Subcutaneous adipose tissue (tissue), 4 donors: ENCODE measurements around the gene TAS2R1. TPM values are rescaled to one million over a fixed set of nuclear protein-coding genes. Genes with fewer than 3 reads are reported as not detected.

Experiments used
- total RNA-seq, 4 donors: library from RNA; depleted of rRNA; stranded (reverse); fragments of >200 nt; gene quantifications; one replicate each; pipeline ENCODE4 v1.1.0, GENCODE V29; 2016
- TF ChIP-seq, protein P1 (sequence below): fragments of 450-650 bp; IDR thresholded peaks from one replicate; pipeline ENCODE4 v1.5.1; 2016; ENCODE audit warnings: low read depth, mild to moderate bottlenecking, control low read depth, antibody characterized with exemption, moderate library complexity

TAS2R1 gene, protein sequence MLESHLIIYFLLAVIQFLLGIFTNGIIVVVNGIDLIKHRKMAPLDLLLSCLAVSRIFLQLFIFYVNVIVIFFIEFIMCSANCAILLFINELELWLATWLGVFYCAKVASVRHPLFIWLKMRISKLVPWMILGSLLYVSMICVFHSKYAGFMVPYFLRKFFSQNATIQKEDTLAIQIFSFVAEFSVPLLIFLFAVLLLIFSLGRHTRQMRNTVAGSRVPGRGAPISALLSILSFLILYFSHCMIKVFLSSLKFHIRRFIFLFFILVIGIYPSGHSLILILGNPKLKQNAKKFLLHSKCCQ
- total RNA-seq = not detected

DNA sequence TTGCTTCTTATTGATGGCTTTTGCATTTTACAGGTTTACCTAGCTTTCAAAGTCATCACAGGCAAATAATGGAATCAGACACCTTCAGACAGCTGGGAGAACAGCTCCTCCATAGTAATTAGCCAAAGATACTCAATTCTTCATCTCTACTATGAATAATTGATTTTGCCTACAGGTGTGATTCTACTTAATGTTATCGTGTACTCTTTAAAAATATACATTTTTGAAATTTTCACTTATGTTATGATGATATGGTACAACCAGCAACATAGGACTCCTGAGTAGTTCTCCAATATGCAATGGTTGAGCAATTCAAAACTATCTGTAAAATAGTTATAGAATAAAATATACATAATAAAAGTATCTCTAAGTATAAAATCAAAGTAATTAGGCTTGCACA, at the start of gene TAS2R1:
Gene TAS2R1, minus strand, starts transcription at position 101 of the 400 bp plus-strand sequence. CDS start 319 bp downstream, outside the sequence.
- TF ChIP-seq, protein P1, sequence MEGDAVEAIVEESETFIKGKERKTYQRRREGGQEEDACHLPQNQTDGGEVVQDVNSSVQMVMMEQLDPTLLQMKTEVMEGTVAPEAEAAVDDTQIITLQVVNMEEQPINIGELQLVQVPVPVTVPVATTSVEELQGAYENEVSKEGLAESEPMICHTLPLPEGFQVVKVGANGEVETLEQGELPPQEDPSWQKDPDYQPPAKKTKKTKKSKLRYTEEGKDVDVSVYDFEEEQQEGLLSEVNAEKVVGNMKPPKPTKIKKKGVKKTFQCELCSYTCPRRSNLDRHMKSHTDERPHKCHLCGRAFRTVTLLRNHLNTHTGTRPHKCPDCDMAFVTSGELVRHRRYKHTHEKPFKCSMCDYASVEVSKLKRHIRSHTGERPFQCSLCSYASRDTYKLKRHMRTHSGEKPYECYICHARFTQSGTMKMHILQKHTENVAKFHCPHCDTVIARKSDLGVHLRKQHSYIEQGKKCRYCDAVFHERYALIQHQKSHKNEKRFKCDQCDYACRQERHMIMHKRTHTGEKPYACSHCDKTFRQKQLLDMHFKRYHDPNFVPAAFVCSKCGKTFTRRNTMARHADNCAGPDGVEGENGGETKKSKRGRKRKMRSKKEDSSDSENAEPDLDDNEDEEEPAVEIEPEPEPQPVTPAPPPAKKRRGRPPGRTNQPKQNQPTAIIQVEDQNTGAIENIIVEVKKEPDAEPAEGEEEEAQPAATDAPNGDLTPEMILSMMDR = no peak

DNA sequence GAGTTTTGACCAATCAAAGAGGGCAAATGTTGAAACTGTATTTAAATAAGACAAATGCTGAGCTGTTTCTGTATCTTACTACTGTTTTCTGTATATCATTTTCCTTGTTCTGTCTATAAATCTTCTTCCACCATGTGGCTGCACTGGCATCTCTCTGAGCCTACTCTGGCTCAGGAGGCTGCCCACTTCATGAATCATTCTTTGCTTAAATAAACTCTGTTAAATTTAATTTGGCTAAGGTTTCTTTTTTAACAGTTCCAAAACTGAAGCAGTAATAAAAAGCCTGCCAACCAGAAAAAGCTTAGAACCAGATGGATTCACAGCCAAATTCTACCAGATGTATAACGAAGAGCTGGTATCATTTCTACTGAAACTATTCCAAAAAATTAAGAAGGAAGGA, 40.2 kb upstream of the TAS2R1 start:
- TF ChIP-seq, protein P1 = no peak

DNA sequence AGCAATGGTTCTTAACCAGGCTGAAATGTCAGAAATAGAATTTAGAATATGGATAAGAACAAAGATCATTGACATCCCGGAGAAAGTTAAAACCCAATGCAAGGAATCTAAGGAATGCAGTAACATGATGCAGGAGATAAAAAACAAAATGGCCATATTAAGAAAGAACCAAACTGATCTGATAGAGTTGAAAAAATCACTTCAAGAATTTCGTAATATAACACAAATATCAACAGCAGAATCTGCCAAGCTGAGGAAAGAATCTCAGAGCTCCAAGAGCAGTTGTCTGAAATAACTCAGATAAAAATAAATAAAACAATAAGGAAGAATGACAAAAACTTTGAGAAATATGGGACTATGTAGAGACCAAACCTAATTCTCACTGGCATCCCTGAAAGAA, 37.8 kb upstream of the TAS2R1 start:
- TF ChIP-seq, protein P1 = no peak

DNA sequence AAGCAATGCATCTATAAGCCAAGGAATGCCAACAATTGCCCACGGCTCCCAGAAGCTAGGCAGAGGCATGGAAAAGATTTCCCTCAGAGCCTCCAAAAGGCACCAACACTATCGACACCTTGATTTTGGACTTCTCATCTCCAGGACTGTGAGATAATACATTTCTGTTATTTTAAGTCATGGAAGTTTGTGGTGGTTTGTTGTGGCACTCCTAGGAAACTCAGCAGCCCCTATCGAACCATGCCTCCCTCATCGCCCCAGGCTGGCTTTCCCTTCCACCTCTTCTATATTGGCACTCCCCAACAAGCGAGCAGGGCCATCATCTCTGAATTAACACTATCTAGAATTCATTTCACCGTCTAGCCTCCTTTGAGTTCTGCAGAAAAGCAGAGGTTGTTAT, 33.7 kb upstream of the TAS2R1 start:
- TF ChIP-seq, protein P1 = no peak

DNA sequence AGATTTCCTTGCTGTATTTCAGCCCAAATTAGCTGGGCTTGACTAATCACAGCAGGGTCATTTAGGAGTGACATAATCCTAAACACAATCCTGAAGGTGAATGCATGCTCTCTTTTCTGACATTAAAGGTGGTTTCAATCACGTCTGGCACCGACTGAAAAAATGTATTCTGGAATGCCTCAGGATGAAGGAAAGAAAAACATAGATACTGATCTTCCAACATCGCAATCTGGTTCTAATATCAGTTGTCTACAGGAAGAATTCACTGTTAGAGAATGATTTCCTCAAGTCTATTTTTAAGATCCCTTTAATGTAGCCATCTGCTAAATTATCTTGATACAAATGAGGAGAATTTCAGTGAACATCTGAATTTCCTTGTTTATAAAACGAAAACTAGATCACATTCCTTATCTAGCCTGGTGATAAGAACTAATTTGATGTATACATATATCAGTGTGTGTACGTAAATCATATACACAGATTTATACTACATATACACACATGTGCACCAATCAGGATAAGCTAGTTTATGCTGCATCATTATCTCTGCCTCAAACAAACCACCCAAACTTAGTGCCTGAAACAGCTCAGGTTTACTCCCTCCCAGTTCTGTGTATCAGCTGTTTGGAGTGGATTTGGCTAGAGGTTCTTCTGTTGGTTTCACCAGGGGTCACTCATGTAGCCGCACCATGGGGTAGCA, 31.3 kb upstream of the TAS2R1 start:
- TF ChIP-seq, protein P1 = no peak

DNA sequence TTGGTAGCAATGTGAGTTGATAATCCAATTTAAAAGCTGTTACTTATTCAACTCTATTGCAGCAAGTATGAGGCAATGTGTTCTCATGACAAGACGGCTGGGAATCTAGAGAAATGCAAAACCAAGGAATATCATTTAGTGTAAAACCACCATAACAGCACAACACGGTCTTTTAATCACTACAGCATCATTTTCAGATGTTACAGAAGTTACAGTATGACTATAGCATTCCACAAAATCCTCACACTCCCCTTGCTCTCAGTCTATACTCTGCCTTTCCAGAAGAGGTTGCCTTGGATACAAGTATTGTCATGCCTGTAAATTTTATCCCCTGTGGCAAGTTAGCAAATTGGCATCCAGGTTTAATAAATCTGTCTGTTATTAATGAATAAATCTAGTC, 28.6 kb upstream of the TAS2R1 start:
- TF ChIP-seq, protein P1 = no peak

DNA sequence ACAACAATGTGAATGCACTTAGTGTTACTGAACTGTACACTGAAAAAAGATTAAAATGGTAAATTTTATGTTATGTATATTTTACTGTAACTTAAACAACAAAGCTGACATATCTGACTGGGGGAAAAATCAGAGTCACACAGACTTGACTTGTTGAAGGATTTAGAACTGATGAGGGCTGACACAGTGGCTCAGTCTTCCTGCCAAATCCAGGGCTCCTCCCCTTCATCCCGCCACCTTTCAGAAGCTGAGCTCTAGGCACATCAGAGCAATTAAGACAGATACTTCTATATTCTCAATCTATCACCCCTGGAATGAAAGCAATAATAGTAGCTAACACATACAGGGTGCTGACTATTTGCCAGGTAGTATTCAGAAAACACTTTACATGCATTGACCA, 27.7 kb upstream of the TAS2R1 start:
- TF ChIP-seq, protein P1 = no peak
